ENCODE results near the gene CRK.
"Not testable (repeated sequence)": the region's sequence is repeated elsewhere in the genome, so short reads cannot be mapped to it uniquely, and the experiment has no call there.

DNA sequence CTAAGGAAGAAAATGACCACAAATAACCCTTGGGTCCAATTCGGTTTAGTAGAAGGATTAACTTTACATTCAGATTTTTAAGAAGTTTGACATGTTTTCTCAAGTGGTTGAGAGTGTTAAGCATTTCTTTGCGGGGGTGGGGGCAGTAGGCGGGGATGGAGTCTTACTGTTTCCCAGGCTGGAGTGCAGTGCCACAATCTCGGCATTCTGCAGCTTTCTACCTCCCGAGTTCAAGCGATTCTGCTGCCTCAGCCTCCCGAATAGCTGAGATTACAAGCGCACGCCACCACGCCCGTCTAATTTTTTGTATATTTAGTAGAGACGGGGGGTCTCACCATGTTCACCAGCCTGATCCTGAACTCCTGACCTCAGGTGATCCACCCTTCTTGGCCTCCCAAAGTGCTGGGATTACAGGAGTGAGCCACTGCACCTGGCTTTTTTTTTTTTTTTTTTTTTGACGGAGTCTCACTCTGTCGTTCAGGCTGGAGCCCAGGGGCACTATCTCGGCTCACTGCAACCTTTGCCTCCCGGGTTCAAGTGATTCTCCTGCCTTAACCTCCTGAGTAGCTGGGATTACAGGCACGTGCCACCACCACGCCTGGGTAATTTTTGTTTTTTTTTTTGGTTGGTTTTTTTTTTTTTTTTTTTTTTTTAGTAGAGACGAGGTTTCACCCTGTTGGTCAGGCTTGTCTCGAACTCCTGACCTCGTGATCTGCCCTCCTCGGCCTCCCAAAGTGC is 68.4 kb downstream of the CRK start:
- TF ChIP-seq POLR2A, CTCF (IDR thresholded peaks at IDR 0.05): not testable (repeated sequence)
